OCI-LY7 (cell line): ENCODE data around the gene SFRP4. TPM values are rescaled to one million over a fixed set of nuclear protein-coding genes. Genes with fewer than 3 reads are reported as not detected.

Source experiments
- Bru-seq: library from RNA; stranded (reverse); fragments of 400-500 nt; gene quantifications from one replicate; lab custom pipeline; 2021; lab: Mats Ljungman, UMichigan
- BruChase-seq, 2 experiments: library from RNA; stranded (reverse); fragments of 400-500 nt; gene quantifications; one replicate each; lab custom pipeline; 2021; lab: Mats Ljungman, UMichigan
- BruUV-seq: library from RNA; stranded (reverse); fragments of 400-500 nt; replicated peaks from 2 replicates; lab custom pipeline; 2021; lab: Mats Ljungman, UMichigan
- CTCF ChIA-PET: fragments of 300-600 bp; sonication (Branson Sonifier 250); formaldehyde crosslinking; loops from one replicate; lab custom pipeline; 2022; ENCODE audit warnings: antibody characterized with exemption; ENCODE audit not compliant: unreplicated experiment; lab: Charles Lee
- POLR2A ChIA-PET: fragments of 300-600 bp; sonication (Branson Sonifier 250); formaldehyde crosslinking; loops from one replicate; lab custom pipeline; 2022; ENCODE audit warnings: antibody characterized with exemption; lab: Charles Lee
- DNase-seq: peaks from one replicate; pipeline ENCODE4 v3.0.0-alpha.2; 2015; ENCODE audit warnings: low spot score
- H2AFZ ChIP-seq: fragments of 200-600 bp; sonication (generic), shearing (Covaris generic); 2 replicates; pipeline ENCODE4 v1.6.1; 2014; ENCODE audit warnings: mild to moderate bottlenecking, antibody characterized with exemption, low read length, moderate library complexity
- H3K27ac ChIP-seq: fragments of 200-600 bp; sonication (generic); 2 replicates; pipeline ENCODE4 v1.5.1; 2014; ENCODE audit warnings: mixed run types, low read depth, mild to moderate bottlenecking, moderate library complexity, low read length, inconsistent platforms; ENCODE audit not compliant: poor library complexity, severe bottlenecking
- H3K36me3 ChIP-seq: fragments of 200-600 bp; sonication (generic); 2 replicates; pipeline ENCODE4 v1.6.1; 2014; ENCODE audit warnings: mild to moderate bottlenecking, antibody characterized with exemption, low read length, moderate library complexity, mixed read lengths; ENCODE audit not compliant: insufficient read depth
- H3K4me1 ChIP-seq: fragments of 200-600 bp; sonication (generic); 2 replicates; pipeline ENCODE4 v1.5.1; 2014; ENCODE audit warnings: mild to moderate bottlenecking, low read length; ENCODE audit not compliant: insufficient read depth, poor library complexity, severe bottlenecking
- H3K4me2 ChIP-seq: fragments of 200-600 bp; sonication (generic); 2 replicates; pipeline ENCODE4 v1.6.1; 2014; ENCODE audit warnings: mild to moderate bottlenecking, low read length
- H3K4me3 ChIP-seq: fragments of 200-600 bp; sonication (generic); 2 replicates; pipeline ENCODE4 v1.5.1; 2014; ENCODE audit warnings: mild to moderate bottlenecking, low read depth, low read length; ENCODE audit not compliant: poor library complexity, severe bottlenecking
- H3K79me2 ChIP-seq: fragments of 200-600 bp; sonication (generic); 2 replicates; pipeline ENCODE4 v1.6.1; 2016; ENCODE audit warnings: low read depth, mild to moderate bottlenecking, low read length, moderate library complexity, mixed read lengths; ENCODE audit not compliant: insufficient read depth
- H3K9me2 ChIP-seq: fragments of 200-600 bp; sonication (generic); 2 replicates; pipeline ENCODE4 v1.6.1; 2016; ENCODE audit warnings: mild to moderate bottlenecking, low read length, mixed read lengths; ENCODE audit not compliant: insufficient read depth
- H3K9me3 ChIP-seq: fragments of 200-600 bp; sonication (generic); 2 replicates; pipeline ENCODE4 v1.6.1; 2014; ENCODE audit warnings: mild to moderate bottlenecking, mixed run types, low read length, mixed read lengths
- H4K20me1 ChIP-seq: fragments of 200-600 bp; sonication (generic); 2 replicates; pipeline ENCODE4 v1.6.1; 2014; ENCODE audit warnings: mild to moderate bottlenecking, antibody characterized with exemption, low read length, moderate library complexity, mixed read lengths; ENCODE audit not compliant: insufficient read depth
- EZH2phosphoT487 ChIP-seq: fragments of 200-600 bp; sonication (generic); IDR thresholded peaks from 2 replicates; pipeline ENCODE4 v1.6.1; 2018; ENCODE audit warnings: low read depth, borderline replicate concordance, mild to moderate bottlenecking, mixed run types, antibody characterized with exemption, low read length, moderate library complexity, mixed read lengths
- intact Hi-C: fragments of 100-400 bp; cut with micrococcal nuclease; formaldehyde crosslinking; loops from one replicate; pipeline ENCODE4 v1.10.0; 2022; ENCODE audit not compliant: unreplicated experiment
- long read RNA-seq: library from polyadenylated mRNA; stranded (forward); transcript quantifications from one replicate; pipeline ENCODE4 v2.0.0, GENCODE V29; 2022
- total RNA-seq, 2 experiments: library from RNA; depleted of rRNA in 1 of 2; stranded (reverse); fragments of >200 nt in 1 of 2; shearing (Covaris generic) in 1 of 2; gene quantifications; 2 replicates each; pipeline ENCODE4 v1.2.3, GENCODE V29; 2014 to 2022
- TF ChIP-seq, protein P1 (sequence below): fragments of 200-600 bp; sonication (generic); conservative IDR thresholded peaks from 2 replicates; pipeline ENCODE4 v1.5.1; 2014; ENCODE audit warnings: mild to moderate bottlenecking, antibody characterized with exemption, low read length, moderate library complexity, mixed read lengths

Gene SFRP4
- total RNA-seq (2014; rRNA removed; shearing (Covaris generic)) = not detected in 2 replicates
- total RNA-seq (2022) = not detected in 2 replicates
- not detected for Bru-seq, nascent RNA
- not detected for BruChase-seq, experiment 1, labeled RNA remaining after a 6-hour chase
- BruChase-seq, experiment 2, labeled RNA remaining after a 2-hour chase = not detected
- long read RNA-seq = 0 reads

DNA sequence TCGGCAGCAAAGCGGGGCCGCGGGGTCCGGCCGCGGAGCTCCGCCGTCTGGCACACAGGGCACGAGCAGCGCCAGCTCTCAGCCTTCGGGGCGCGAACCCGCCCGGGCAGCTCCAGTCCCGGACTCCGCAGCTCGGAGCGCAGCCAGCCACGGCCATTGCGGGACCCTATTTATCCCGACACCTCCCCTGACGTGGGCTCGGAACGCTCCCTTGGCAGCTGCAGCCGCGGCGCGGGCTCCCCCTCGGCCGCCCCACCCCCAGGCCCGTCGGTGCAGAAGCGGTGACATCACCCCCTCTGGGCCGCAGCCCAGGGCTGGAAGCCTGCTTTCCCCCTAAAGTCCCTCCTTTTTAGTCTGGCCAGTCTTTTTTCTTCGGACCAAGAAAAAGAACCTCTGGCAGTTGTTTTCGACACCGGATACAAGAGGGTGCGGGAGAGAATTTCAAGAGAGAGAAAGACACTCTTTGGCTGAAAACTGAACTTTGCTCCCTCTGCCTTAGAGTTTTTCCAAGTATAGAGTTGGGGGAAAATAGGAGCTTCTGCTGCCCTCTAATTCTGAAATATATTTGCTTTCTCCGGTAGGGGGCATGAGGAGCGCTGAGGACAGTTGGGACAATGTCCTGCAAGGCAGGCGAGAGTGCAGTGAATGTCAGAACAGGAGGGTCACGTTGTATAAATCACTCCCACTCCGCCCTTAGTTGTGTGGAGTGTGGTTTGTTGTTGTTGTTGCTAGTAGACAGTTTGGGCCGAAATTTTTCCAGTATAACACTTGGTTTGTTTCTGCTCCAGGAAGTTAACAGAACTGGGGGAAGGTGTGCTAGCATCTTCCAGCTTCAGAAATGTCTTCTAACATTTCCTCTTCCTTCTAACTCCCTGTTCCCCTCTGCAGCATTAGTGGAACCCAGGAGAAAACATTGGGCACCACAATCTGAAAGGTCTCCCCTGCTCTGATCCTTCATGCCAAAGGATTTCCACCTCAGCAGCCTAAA is at the start of gene SFRP4:
SFRP4 (minus strand) TSS at position 145 of the 988 bp plus-strand sequence. CDS start 280 bp downstream, outside the sequence.
- Histone ChIP-seq H3K4me3 (no peak within 1 kb of the TSS), H3K27ac (no peak within 1 kb of the TSS), H3K79me2 (no peaks in the 10 kb centered on the region), H3K4me2 (no peak within 1 kb of the TSS), H2AFZ (no peak within 1 kb of the TSS), H4K20me1 (no peaks in the 10 kb centered on the region), H3K9me3 (no peaks in the 10 kb centered on the region), H3K4me1 (no peaks in the 10 kb centered on the region), H3K36me3 (no peaks in the 10 kb centered on the region), H3K9me2 (no peaks in the 10 kb centered on the region)
- TF ChIP-seq, protein P1, sequence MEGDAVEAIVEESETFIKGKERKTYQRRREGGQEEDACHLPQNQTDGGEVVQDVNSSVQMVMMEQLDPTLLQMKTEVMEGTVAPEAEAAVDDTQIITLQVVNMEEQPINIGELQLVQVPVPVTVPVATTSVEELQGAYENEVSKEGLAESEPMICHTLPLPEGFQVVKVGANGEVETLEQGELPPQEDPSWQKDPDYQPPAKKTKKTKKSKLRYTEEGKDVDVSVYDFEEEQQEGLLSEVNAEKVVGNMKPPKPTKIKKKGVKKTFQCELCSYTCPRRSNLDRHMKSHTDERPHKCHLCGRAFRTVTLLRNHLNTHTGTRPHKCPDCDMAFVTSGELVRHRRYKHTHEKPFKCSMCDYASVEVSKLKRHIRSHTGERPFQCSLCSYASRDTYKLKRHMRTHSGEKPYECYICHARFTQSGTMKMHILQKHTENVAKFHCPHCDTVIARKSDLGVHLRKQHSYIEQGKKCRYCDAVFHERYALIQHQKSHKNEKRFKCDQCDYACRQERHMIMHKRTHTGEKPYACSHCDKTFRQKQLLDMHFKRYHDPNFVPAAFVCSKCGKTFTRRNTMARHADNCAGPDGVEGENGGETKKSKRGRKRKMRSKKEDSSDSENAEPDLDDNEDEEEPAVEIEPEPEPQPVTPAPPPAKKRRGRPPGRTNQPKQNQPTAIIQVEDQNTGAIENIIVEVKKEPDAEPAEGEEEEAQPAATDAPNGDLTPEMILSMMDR = peak; percentile 75
- TF ChIP-seq EZH2phosphoT487 = no peak
- intact Hi-C loops = no loop called here
- DNase-seq = peak; percentile 23
- POLR2A ChIA-PET = interaction anchor here (0.6 kb wide), 1 partner anchor 291 kb away, joined by 3 read pairs; no protein-coding TSS in a partner anchor
- CTCF ChIA-PET = no interaction called here
- BruUV-seq = no TSS peak

DNA sequence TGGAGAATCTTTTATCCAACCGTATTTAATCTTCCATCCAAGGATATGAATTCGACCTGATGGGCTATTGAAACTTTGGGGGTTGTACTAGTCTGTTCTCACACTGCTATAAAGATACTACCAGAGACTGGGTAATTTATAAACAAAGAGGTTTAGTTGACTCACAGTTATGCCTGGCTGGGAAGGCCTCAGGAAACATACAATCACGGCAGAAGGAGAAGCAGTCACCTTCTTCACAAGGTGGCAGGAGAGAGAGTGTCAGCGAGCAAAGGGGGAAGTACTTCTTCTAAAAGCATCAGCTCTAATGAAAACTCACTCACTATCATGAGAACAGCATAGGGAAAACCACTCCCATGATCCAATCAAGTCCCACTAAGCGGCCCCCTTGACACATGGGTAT is 47.6 kb upstream of the SFRP4 start:
- CTCF ChIA-PET = no interaction called here

More for the DNA sequence above, 47.6 kb upstream of the SFRP4 start:
- intact Hi-C loops = no loop called here
- Histone ChIP-seq H3K4me3 (no peak overlapping the region), H3K4me2 (no peak overlapping the region), H4K20me1 (no peaks in the 10 kb centered on the region), H2AFZ (no peak overlapping the region), H3K79me2 (no peaks in the 10 kb centered on the region), H3K36me3 (no peaks in the 10 kb centered on the region), H3K27ac (no peak overlapping the region), H3K9me3 (no peaks in the 10 kb centered on the region), H3K4me1 (no peaks in the 10 kb centered on the region), H3K9me2 (no peaks in the 10 kb centered on the region)
- BruUV-seq = no TSS peak
- no peak for DNase-seq
- TF ChIP-seq EZH2phosphoT487 = no peak
- TF ChIP-seq, protein P1 = no peak
- POLR2A ChIA-PET = interaction anchor here (0.7 kb wide), 1 partner anchor 58 kb away, joined by 3 read pairs; no protein-coding TSS in a partner anchor
